HG02973 (cell line): ENCODE results near the gene CCDC178.
"Not testable (repeated sequence)": the region's sequence is repeated elsewhere in the genome, so short reads cannot be mapped to it uniquely, and the experiment has no call there.

ENCODE experiments used
- ATAC-seq: cut with Tn5 transposase; IDR thresholded peaks from one replicate; pipeline ENCODE4 v1.9.1; 2021; ENCODE audit warnings: moderate library complexity; ENCODE audit not compliant: unreplicated experiment

CCDC178 gene

DNA sequence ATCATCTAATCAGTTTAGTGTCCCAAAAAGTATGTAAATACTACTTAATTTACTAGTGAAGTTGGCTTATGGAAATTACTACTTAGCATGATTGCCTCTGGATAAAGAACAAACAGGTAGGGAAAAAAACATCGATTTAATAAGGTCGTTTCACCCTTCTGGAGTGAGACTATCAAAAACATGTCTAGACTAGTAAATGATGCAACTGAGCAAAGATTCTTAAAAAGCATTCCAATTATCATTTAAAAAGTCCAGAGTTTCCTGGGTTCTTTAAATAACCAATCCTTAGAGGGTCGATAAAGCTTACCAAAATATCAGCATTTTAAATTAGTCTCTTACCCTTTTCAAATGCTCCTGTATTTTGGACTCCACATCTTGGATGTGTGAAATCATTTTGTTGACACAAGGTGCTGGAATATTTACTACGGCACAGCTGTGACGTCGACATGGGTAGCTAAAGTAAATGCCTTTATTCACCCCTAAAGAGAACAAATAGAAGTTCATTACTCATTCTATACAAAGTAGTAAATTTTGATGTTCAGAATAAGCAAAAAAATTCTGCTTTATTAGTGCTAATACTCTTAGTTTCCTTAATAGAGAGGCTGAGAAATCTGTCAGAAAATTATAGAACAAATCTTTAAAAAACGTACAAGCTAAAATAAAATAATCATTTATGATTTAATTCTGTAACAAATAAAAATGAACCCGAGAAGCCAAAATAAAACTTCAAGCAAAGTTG is 70.6 kb downstream of the CCDC178 start:
- no peak for ATAC-seq

DNA sequence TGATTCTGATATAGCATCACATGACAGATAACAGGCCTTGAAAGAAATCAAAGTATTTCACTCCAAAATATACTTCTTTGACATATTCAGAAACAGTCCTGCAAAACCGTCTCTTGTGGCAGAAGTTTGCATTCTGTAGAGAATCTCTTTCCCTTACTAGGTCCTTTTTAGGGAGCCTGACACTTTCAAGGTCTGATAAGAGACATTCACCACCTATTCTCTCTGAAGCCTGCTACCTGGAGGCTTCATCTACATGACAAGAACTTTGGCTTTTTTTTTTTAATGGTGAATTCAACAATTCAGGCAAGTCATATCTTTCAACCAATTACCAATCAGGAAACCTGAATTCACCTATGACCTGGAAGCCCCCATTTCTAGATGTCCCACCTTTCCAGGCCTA is 83.8 kb downstream of the CCDC178 start:
- ATAC-seq, result no peak

- no peak for ATAC-seq
Observed at GRCh38 chr18:33355756-33356155, 84.8 kb downstream of the CCDC178 start.

DNA sequence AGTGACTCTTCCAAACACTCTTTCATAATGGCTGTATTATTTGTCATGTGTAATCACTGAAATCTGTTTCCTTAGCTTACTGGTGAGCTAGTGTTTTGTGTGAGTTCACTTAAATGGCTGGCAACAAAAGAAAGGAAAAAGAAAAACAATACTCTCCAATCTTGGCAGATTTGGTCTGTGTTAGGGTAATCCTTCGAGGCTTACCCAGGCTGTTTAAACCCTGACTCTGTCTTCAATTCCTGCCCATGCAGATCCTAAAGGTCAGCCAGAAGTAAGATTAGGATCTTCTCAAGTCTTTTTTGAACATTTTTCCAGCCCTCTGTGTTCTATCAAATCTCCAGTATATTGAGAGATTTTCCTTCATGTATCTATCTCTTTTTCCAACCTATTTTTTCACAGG is 85.3 kb downstream of the CCDC178 start:
- no peak for ATAC-seq

DNA sequence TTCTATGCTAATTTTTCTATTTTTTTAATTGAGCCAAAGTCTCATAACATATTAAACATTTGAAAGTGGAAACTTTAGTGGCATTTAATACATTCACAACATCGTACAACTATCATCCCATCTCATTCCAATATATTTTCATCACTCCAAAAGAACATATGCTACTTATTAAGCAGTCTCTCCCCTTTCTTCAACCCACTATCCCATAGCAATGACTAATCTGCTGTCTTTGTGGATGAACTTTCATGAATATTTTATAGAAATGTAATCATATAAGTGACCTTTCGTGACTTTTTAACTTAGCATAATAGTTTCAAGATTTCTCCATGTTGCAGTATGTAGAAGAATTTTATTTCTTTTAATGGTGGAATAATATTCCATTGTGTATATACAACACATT is 90.3 kb downstream of the CCDC178 start:
- ATAC-seq, result no peak

DNA sequence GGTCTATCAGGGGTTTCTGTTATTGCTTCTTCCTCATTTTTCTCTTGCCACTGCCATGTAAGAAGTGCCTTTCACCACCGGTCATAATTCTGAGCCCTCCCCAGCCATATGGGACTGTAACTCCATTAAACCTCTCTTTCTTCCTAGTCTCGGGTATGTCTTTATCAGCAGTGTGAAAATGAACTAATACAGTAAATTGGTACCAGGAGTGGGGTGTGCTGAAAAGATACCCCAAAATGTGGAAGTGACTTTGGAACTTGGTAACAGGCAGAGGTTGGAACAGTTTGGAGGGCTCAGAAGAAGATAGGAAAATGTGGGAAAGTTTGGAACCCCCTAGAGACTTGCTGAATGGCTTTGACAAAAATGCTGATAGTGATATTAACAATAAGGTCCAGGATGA is 100.8 kb downstream of the CCDC178 start:
- not testable (repeated sequence) for ATAC-seq

DNA sequence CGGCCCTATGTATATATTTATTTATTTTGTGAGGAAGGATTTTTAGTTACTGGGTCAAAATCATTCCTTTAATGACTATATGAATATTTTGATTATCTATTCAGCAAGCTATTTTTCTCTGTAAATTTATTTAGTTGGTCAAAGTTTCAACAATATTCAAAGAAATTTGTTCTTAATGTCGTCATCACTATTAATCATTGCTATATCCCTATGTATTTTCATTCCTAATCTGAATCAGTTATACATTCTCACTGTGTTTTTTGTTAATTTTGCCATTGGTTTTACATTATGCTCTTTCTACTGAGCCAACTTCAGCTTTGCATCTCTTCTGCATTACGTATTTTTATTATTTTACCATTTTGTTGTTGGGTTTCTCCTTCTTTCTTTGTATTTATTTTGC is 105.7 kb downstream of the CCDC178 start:
- no peak for ATAC-seq

GRCh38 chr18:33330711-33331110 is 109.8 kb downstream of the CCDC178 start:
- ATAC-seq, result no peak

GRCh38 chr18:33326975-33327374 is 113.5 kb downstream of the CCDC178 start:
- no peak for ATAC-seq

DNA sequence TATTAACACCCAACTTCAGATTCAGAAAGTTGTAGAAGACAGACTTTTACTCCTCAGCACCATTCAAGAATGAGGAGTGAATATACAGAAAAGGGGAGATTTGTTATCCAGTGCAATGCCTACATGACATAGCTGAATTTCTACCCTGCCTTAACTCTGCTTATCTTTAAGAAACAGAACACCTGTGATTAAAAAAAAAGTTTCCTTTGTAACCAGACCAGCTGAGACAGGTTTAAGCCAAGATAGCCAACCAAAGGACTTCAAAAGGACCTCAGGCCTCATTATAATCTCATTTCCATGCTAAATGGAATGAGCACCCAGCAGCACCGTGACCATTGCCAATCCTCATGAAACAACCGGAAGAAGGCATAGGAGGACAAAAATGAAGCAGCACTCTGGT is 122.9 kb downstream of the CCDC178 start:
- no peak for ATAC-seq

- ATAC-seq, result no peak
Observed at GRCh38 chr18:33316146-33316587, 124.4 kb downstream of the CCDC178 start.

GRCh38 chr18:33307520-33307919 is 133.0 kb downstream of the CCDC178 start:
- no peak for ATAC-seq

DNA sequence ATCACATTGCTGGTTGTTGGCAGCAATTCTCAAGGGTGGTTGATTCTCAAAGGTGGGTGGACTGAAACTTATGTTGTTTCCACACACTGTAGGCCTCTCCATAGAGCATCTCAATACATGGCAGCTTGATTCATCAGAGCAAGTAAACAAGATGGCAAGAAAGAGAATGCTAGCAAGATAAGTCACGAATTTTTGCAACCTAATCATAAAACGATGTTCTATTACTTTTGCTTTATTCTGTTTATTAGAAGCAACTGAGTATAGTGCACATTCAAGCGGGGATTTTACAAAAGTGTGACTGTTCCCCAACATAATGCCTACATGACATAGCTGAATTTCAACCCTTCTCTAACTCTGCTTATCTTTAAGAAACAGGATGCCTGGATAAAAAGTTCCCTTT is 136.2 kb downstream of the CCDC178 start:
- no peak for ATAC-seq

- ATAC-seq, result no peak
Observed at GRCh38 chr18:33291539-33291938, 149.0 kb downstream of the CCDC178 start.

DNA sequence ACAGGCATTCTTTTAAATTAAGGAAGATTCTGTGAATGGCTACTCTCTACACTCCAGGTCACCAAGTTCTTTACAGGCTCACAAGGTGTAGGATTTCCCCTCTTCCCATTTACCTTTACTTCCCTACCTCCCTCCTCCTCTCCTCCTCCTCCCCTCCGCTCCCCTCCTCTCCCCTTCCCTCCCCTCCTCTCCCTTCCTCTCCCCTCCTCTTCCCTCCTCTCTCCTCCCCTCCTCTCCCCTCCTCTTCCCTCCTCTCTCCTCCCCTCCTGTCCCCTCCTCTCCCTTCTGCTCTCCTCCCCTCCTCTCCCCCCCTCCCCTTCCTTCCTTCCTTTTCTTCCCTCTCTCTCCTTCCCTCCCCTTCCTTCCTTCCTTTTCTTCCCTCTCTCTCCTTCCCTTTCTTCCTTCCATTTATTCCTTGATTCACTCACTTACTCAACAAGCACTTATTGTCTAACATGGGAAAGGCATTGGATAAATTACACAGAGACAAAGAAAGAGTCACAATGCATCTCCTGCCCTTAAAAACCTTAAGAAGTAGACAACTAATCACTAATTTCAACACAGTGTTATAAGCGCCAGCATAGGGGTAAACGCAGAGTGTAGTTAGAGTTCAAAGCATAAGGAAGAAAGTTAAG is 152.3 kb downstream of the CCDC178 start:
- no peak for ATAC-seq

DNA sequence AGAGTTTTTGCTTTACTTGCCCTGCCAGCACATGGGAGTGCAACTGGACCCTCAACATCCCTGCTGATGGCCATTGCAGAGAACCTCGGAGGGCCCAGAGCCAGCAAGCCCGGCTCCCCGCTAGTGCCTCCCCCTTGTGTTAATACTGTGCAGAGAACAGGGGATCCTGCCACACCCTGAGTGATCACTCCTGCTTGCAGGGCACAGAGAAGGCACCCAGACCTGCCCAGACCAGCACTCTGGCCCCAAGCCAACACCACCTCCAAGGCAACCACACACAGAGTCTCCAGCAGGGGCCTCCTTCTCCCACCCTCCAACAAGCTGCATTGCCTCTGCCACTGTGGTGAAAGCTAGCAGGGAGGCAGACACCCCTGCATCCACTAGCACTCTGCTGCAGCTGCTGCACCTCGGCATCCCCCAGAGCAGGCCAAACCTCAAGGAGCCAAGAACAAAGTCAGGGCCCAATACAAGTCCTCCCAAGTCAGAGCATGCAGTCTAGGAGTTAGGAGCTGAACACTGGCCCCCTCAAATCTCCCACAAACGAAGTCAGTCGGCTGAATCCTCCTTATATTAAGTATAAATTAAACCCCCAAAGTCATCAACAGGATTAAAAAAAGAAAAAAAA is 157.7 kb downstream of the CCDC178 start:
- no peak for ATAC-seq

DNA sequence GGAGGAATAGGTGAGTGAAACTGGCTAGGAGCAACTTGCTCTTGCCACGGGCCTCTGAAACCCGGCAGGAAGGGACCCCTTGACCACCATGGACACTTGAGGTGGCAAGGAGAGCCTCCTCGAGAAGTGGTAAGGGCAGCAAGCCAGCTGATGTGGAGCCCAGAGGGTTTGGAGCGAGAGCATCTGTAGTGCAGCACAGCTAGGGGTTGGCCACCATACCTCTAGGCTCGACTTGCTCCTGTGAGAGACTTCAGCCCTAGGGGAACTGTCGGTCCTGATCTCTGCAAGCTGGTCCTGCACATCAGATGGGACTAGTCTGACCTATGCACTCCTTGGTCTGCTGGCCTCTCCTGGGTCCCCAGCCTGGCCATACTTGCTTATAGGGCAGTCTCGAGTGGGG is 158.4 kb downstream of the CCDC178 start:
- no peak for ATAC-seq

GRCh38 chr18:33277431-33277830 is 163.1 kb downstream of the CCDC178 start:
- no peak for ATAC-seq

GRCh38 chr18:33275843-33276242 is 164.7 kb downstream of the CCDC178 start:
- no peak for ATAC-seq

GRCh38 chr18:33270297-33270696 is 170.2 kb downstream of the CCDC178 start:
- no peak for ATAC-seq

- ATAC-seq, result no peak
Observed at GRCh38 chr18:33269223-33269622, 171.3 kb downstream of the CCDC178 start.

- ATAC-seq, result no peak
Observed at GRCh38 chr18:33264566-33264965, 176.0 kb downstream of the CCDC178 start.
